ENCODE results near the gene PRR18.
"Not testable (repeated sequence)": the region's sequence is repeated elsewhere in the genome, so short reads cannot be mapped to it uniquely, and the experiment has no call there.

Gene PRR18, protein sequence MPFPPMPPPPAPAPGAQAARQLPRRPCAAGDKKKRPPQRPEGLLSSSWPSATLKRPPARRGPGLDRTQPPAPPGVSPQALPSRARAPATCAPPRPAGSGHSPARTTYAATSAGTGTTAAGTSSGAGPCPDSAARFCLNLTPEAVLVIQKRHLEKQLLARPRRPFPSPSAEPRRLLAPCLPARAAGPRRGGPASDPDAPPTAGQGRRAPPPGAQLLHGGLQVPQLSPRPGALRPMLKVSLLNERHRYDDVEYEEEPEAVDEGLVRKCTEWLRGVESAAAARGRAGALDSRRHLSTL

DNA sequence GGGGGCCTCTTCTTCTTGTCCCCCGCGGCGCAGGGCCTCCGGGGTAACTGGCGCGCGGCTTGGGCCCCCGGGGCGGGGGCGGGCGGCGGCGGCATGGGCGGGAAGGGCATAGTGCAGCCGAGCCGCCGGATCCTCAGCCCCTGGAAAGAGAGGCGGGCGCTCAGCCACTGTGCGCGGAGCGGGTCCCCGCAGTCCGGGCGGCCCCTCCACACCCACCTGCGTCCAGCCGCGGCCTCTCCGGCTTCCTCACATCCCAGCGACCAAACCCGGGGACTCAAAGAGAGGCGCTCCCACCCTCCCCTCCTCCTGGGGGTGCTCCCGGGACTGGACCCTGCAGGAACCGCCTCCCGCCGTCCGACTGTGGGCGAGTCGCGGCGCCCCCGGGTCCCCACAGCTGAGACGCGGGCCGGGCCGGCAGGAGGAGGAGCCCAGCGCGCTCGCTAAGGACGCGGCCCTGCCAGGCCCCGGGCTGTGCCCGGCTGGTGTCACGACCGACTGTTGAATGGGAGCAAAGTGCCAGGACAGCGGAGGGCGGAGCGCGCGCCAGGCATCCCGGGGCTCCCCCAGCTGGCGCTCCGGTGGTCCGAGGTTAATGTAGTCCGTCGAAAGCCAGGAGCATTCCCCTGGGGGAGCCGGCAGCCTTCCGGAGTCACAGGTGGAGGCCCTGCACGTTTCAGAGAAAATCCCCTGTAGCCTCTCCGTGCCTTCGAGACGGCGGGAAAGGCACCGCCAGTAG, at the start of gene PRR18:
Gene PRR18 (minus strand): TSS at position 360 of the 736 bp plus-strand sequence. CDS start 250 bp downstream, at position 110.
- no peak for DNase-seq

DNA sequence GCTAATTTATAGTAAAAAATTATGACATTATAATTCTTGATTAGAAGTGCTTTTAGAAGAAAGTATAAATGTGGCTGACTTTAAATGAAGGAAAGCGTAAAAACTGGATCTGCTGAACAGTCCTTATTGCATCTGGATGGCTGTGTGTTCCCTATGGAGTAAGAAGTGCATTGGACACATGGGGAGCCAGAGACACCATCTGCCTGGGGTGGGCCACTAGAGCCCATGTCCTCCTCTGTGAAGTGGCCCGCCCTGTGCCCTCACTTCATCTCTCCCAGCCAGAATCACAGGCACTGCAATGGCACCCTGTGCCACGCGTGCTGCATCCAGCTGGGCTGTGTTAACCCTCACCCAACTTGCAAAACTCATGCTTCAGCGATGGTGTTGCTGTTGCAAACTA, 47.4 kb upstream of the PRR18 start:
- DNase-seq = peak; percentile 37

DNA sequence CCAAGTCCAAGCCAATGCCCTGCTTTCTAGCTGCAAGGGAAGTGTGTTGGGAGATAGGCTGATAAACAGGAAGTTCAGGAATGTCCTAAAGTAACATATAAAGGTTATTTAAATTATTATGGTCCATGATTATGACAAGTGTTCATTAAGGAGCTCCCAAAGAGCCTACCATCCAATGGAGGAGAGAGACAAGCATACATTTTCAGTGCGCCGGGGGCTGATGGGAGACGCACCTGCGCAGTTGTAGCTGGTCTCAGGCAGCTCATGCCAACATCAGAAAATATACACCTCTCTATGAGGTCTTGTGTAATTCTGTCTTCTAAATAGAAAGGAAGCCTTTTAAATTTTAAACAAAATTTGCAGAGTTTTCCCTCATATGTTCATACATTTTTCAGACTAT, 46.8 kb upstream of the PRR18 start:
- no peak for DNase-seq

DNA sequence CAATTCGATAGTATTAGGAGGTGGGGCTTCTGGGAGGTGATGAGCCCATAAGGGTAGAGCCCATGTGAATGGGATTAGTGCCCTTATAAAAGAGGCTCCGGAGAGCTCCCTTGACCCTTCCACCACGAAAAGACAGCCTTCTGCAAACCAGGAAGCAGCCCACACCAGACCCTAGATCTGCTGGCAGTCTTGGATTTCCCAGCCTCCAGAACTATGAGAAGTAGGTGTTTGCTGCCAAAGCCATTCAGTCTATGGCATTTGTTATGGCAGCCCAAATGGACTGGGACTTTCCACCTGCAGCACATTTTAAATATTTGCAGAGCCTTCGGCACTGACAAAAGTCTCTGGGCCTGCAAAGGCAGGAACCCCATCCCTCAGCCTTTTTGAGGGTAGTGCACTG, 46.0 kb upstream of the PRR18 start:
- no peak for DNase-seq

DNA sequence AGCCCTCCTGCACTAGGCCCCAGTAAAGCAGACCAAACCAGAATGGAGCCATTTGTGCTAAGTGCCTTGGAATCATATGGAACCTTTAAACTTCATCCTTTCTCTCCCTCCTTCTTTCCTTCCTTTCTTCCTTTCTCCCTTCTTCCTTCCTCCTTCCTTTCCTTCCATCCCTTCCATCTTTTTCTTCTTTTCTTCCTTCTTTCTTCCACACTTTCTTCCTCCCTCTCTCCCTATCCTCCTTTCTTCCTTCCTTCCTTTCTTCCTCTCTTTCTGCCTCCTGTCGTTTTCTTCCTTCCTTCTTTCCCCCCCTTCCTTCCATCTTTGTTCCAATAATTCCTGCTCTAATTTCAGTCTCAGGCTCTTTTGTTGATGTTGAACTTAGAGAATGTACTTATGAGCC, 45.3 kb upstream of the PRR18 start:
- no peak for DNase-seq

DNA sequence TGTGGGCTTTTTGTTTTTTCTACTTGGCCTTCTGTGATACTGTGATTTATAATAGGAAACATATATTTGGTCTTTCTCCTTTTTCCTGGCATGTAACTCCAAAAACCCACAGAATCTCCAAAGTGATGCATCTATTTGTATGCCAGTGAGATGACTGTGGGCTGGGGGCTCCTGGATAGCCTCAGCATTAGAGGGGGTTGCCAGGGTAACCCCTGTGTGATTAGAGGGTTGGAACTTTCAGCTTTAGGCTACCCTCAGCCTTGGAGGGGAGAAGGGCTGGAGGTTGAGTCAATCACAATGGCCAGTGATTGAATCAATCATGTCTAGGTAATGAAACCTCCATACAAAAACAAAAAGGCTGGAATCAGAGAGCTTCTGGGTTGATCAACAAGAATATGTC, 44.7 kb upstream of the PRR18 start:
- DNase-seq = no peak

DNA sequence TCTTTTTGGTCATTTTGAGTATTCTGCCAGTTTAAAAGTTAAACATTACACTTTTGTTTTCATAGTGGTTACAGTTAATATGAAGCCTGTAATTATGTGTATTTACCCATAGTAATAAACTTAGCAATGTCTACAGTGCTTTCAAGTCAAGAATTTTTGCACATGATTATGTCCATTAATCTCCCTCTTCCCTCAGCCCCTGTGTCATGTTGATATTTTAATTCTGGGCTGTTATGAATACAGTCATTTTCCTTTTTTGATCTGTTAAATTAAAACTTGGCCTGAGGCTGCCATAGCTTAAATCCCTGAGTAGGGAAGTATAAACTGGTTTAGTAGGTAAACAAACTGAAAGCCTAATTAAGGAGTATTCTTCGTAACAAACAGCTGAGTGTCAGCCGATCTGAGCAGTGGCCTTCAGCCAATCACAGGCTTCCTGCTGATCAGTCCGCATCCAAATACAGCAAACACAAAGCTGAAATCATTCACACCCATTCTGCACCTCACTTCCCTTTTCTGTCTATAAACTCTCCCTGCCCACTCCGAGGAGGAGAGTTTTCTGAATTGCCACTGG, 43.6 kb upstream of the PRR18 start:
- DNase-seq = peak; percentile 60

DNA sequence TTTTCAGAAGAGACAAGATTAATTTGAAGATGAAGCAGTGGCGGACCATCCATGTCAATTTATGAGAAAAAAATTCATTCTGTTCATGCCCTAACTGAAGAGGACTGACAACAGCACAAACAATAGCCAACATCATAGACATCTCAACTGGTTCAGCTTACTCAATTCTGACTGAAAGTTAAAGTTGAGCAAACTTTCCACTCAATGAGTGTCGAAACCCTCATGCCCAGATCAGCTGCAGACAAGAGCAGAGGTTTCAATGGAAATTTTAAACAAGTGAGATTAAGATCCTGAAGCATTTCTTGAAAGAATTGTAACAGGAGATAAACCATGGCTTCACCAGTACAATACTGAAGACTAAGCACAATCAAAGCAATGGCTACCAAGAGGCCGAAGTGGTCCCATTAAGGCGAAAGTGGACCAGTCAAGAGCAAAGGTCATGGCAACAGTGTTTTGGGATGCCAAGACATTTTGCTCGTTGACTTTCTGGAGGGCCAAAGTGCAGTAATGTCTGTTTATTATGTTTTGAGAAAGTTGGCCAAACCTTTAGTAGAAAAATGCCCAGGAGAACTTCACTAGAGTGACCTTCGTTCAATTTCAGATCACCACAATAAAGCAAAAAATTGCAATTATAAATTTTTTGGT, 40.2 kb upstream of the PRR18 start:
- DNase-seq = no peak

DNA sequence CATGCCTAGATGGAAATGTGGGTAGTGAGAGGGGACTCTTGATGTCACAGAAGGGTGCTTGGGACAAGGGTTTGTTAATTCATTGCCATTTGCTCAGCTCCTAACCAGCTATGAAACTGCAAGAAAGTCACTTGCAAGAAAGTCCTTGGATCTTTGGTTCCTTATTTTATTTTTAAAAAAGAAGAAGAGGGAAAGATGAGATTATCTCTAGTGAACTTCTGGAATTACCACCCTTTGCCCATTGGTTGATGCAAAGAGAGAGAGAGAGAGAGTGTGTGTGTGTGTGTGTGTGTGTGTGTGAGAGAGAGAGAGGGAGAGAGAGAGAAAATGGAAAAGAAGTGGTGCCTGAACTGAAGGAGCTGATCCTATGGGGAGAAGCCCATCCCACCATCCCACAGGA, 38.8 kb upstream of the PRR18 start:
- no peak for DNase-seq

DNA sequence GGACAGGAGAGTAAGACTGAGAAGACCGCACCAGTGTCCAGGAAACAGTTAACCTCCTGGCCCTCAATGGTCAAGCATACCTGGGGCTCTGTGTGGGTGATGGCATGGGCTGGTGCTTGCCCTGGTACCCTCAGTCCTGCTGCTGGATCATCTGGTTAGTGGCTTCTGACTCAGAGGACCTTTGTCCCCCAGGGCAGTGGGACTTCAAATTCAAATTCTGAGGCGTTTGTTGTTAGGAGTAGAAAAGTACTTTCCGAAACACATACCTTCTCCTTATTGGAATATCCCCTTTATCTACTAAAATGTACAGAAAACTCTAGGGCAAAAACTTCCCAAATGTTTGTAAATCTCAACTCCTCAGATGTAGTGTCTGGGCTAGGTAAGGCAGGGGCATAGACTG, 38.3 kb upstream of the PRR18 start:
- no peak for DNase-seq

DNA sequence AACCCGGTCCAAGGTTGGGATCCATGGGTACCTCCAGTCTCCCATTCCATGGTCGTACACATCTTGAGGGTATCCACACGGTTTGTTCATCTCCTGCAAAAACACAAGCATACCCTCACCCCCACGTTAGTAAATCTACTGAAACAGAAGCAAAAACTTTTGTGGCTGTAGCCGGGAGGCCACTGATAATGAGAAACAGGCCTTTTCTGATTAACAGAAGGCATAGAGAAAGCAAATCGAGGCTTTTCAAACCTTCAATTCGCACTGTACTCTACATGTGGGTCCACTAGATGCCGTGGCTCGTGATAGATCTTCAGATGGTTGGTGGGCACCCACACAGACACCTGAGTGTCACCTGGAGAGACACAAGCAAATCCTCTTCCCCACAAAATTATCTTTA, 37.5 kb upstream of the PRR18 start:
- DNase-seq = not testable (repeated sequence)

DNA sequence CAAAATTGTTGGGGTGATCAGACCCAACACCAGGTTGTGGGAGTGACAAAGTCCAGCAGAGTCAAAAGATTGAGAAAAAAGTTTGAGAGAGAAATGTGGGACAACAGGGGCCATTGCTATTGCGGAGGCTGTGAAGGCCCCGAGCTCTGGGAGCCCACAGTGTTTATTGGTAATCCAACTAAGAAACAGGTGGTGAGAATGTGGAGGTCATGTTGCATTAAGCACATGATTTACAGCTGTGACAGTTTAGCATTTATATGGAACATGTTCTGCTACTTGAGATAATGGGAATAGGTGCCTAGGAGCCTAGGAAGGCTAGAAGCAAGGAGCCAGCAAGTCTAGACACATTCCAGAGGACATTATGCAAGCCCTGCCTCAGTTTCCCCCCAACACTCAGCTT, 36.7 kb upstream of the PRR18 start:
- not testable (repeated sequence) for DNase-seq

DNA sequence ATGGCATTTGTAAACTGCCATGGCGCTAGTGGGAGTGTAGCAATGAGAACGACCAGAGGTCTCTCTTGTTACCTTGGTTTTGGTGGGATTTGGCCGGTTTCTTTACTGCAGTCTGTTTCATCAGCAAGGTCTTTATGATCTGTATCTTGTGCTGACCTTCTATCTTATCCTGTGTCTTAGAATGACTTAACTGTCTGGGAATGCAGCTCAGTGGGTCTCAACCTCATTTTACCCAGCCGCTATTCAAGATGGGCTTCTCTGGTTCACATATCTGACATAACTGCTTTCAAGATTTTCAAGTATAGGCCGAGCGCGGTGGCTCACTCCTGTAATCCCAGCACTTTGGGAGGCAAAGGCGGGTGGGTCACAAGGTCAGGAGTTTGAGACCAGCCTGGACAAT, 36.0 kb upstream of the PRR18 start:
- DNase-seq = no peak

DNA sequence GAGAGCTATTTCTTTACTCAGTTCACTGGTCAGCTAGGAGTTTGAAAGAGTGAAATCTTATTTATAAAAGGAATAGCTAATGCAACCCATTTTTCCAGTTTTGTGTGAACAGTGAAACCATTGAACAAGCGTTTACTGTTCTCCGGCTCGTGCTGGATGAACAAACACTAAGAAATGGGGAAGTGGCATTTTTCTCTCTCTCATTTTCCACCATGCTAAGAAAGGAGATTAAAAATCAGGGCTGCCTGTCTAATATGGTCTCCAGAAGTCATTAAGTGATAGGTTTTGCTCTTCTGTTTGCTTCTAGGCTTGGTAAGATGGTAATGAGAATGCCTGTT, 34.9 kb upstream of the PRR18 start:
- DNase-seq = peak; percentile 70

DNA sequence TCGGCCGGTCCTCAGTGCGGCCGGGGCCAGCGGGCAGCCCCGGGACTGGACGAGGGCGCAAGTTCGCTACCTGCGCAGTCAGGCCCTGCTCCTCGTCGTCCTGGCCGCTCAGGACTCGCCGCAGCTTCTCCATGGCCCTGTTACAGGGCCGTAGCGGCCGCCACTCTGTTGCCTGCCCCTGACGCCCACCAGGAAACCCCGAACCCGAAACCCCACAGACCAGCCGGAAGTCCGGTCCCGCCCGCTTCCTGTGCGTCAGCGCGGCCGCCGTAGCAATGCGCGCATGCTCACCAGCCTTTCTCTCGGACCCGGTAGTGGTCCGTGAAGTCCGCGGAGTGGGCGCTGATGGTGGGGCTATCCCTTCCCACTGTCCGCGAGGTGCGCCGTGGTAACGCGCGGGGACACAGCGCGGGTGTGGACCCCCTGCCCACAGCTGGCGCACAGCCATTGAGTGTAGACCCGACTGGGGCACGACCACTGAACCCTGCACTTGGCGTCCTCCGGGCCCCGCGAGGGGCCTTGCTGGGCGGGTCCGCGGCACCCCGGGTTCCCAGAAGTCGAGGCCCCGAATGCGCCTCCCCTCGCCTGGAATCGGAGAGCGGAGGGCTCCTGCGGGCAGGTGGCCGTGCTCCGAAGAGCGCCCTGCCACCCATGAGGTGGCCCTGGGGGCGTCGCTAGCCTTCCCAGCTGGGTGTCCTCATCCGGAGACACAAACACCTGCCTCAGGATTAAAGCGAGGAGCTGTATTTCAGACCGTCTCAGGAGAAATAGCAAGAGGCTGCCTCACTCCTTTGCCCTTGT, 34.4 kb upstream of the PRR18 start, which contains the start of gene SFT2D1:
Gene SFT2D1 (minus strand): TSS at position 197 of the 801 bp plus-strand sequence. CDS start 64 bp downstream, at position 133.
- peak; percentile 88 for DNase-seq

DNA sequence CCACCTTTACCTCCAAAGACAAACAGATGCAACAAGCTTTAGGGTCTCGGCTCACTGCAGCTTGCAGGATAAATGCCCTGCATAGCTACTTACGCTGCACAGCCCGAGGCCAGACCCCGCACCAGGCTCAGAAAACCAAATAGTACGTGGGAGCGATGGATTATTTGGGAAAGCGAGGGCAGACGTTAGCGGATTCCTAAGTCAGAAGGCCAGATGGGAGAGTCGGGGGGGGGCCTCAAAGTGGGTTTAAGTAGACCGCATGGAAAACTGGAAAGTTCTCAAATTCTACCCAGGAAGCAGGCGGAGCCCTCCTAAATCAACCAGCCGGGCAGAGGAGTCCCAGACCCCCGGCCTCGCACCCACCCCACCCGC, 33.8 kb upstream of the PRR18 start:
- DNase-seq = no peak

DNA sequence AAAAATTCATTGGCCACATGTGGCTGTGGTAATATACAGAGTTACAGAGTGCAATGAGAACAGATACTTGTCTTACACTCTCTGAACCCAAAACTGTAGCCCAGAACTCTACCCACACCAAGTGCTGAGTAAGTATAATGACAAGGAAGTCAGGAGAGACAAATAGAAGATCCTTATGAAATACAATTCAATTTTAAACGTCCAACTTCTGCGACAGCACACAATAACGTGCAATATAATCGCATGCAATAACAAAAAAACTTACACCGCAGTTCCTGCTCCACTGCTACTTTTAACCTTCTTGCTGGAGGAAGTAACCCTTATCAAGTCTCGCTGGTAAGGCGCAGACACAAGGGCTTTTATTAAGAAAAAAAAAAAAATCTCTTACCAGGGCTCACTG, 33.3 kb upstream of the PRR18 start:
- no peak for DNase-seq

DNA sequence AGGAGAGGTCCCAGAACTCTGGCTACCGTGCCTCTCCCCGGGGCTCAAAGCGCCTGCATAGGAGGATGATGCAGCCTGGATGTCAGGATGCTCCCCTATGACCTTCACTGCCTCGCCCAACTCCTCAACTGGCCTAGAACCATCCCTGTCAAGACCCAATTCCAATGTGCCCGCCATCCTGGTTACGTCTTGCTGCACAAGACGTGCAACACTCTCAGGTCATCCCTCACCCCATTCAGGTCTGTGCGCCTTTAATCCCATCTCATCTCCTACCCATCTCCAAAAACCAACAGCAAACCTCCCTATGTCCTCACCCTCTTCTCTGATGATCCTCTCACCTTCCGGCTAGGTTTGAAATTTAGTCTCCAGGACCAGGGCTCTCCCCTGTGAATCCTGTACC, 30.7 kb upstream of the PRR18 start:
- DNase-seq = no peak

DNA sequence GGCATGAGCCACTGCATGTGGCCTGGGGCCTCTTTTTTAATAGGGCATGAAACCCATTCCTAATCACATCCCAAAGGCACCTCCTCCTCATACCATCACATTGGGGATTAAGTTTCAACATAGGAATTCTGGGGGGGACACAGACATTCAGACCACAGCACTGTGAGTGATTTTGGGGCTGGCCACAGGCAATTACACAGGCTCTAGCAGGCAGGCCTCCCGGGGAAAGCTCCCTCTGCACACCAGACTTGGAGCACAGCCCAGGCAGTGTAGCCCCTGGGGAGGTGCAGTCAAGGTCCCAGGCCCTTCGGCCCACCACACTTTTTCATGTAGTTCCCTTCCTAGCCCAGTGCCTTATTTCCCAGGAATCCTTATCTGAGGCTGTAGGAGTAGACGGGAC, 28.7 kb upstream of the PRR18 start:
- DNase-seq = no peak

DNA sequence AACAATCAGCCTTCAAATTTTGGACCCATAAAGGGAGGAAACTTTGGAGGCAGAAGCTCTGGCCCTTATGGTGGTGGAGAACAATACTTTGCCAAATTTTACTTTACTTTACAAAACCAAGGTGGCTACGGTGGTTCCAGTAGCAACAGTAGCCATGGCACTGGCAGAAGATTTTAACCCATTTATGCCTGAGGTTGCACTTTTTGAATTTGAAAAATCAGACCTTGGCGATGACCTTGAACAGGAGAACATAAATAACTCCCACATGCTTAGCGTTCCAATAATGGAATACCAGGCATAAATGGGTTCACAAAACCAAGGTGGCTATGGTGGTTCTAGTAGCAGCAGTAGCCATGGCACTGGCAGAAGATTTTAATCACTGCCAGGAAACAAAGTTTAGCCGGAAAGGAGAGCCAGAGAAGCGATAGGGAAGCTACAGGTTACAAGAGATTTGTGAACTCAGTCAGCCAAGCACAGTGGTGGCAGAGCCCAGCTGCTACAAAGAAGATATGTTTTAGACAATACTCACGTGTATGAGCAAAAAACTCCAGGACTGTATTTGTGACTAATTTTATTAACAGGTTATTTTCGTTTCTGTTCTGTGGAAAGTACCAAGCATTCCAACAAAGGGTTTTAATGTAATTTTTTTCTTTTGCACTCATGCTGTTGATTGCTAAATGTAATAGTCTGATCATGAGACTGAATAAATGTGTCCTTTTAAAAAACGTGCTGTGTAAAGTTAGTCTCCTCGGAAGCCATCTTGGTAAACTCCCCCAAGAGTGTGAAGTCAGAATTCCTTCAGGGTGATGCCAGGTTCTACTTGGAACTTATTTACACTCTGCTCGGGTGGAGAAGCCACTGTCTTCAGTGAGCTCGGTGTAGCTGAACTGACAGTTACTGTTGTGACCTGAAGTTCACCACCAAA, 27.4 kb upstream of the PRR18 start:
- no peak for DNase-seq

DNA sequence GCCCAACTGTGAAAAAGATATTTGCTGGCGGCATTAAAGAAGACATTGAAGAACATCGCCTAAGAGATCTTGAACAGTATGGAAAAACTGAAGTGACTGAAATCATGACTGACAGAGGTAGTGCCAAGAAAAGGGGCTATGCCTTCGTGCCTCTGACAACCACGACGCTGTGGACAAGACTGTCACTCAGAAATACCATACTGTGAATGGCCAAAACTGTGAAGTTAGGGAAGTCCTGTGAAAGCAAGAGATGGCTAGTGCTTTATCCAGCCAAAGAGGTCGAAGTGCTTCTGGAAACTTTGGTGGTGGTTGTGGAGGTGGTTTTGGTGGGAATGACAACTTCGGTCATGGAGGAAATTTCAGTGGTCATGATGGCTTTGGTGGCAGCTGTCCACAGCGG, 26.7 kb upstream of the PRR18 start:
- no peak for DNase-seq
